ENCODE data around the gene FER1L5. TPM values are rescaled to one million over a fixed set of nuclear protein-coding genes. Genes with fewer than 3 reads are reported as not detected.

Gene FER1L5
- total and polyA plus RNA-seq, 2 of the 8 experiments (the other 6 are each of a cell fraction or from before 2014, with no cell fraction given) = 0.23 to 0.88 TPM

- Histone ChIP-seq H3K4me1 (replicated peaks in 1 of 4; ENCODE audit: control insufficient read depth in 3 of 4, insufficient read depth in 4 of 4, low read length in 3 of 4) (peaks cover 0 to 3% (median 1%) of the 10 kb centered on the region in 4 experiments; a peak in 2 of 7 replicates), H3K27ac (ENCODE audit: low read depth, low read length) (no peak overlapping the region), H2AK5ac (ENCODE audit: low read depth, low read length) (no peak overlapping the region), H2AFZ (ENCODE audit: low read length) (no peak overlapping the region), H4K91ac (replicated peaks; ENCODE audit: insufficient read length, low read length) (no peak overlapping the region), H3K9me3 (ENCODE audit: insufficient read depth in 2 of 2, low read depth in 1 of 2, low read length in 1 of 2) (no peaks in the 10 kb centered on the region), H4K8ac (ENCODE audit: extremely low read depth, insufficient read depth, low read length) (no peak overlapping the region), H4K5ac (ENCODE audit: insufficient read length, low read depth, low read length) (no peak overlapping the region), H3K4ac (replicated peaks; ENCODE audit: insufficient read length, low read depth, low read length) (no peak overlapping the region), H3K23me2 (ENCODE audit: low read depth, low read length) (peaks cover 4% of the 10 kb centered on the region; the same call in 1 of the 2 replicates), H3K18ac (ENCODE audit: extremely low read depth, low read length) (no peak overlapping the region), H3K56ac (replicated peaks; ENCODE audit: insufficient read length, low read depth, low read length) (no peak overlapping the region), H2BK15ac (ENCODE audit: low read length) (no peak overlapping the region), H3K4me2 (ENCODE audit: insufficient read depth in 1 of 2, low read depth in 2 of 2, low read length in 2 of 2) (no peak overlapping the region), H2BK5ac (ENCODE audit: low read depth, low read length) (no peak overlapping the region), H3K36me3 (ENCODE audit: control insufficient read depth in 2 of 4, insufficient read depth in 4 of 4, low read length in 3 of 4) (peaks cover 9 to 44% (median 28%) of the 10 kb centered on the region in 4 experiments; a peak in 7 of 8 replicates), H2BK120ac (replicated peaks; ENCODE audit: low read depth, low read length) (no peak overlapping the region), H2BK20ac (ENCODE audit: low read length) (no peak overlapping the region), H3K4me3 (ENCODE audit: extremely low read depth in 1 of 4, insufficient read depth in 2 of 4, low read depth in 3 of 4, low read length in 4 of 4) (no peak overlapping the region), H2BK12ac (ENCODE audit: low read depth, low read length) (no peak overlapping the region), H3K27me3 (replicated peaks in 1 of 4; ENCODE audit: control insufficient read depth in 3 of 4, extremely low read depth in 1 of 4, insufficient read depth in 3 of 4, low read length in 3 of 4) (no peaks in the 10 kb centered on the region), H3K23ac (ENCODE audit: insufficient read length) (no peak overlapping the region), H3K79me1 (ENCODE audit: low read depth, low read length) (peaks cover 6% of the 10 kb centered on the region), H3K79me2 (ENCODE audit: control insufficient read depth in 1 of 2, insufficient read depth in 2 of 2, low read length in 2 of 2) (peaks cover 0 to 20% of the 10 kb centered on the region in 2 experiments; a peak in 2 of 4 replicates), H3K9ac (replicated peaks in 1 of 4; ENCODE audit: extremely low read depth in 1 of 4, low read depth in 3 of 4, low read length in 3 of 4) (no peak overlapping the region), H4K20me1 (replicated peaks in 1 of 2; ENCODE audit: control insufficient read depth in 1 of 2, insufficient read depth in 2 of 2, low read length in 2 of 2) (no peaks in the 10 kb centered on the region), H3K14ac (ENCODE audit: insufficient read length) (no peak overlapping the region)
- TF ChIP-seq EGR1 (IDR thresholded peaks at IDR 0.05; ENCODE audit: borderline replicate concordance, low read depth, low read length) (no peak), RFX5 (IDR thresholded peaks at IDR 0.05; ENCODE audit: borderline replicate concordance, low read depth, low read length) (no peak), TAF7 (optimal IDR thresholded peaks at IDR 0.05; ENCODE audit: borderline replicate concordance, low read depth, low read length) (no peak), YY1 (IDR thresholded peaks at IDR 0.05; ENCODE audit: low read depth, low read length) (no peak), SP2 (IDR thresholded peaks at IDR 0.05; ENCODE audit: low read length) (no peak), E2F6 (IDR thresholded peaks at IDR 0.05) (no peak)
- 87% methylated on average over 2 of the region's 2 CpGs; no CpG with 5 or more reads in 1 of the 2 experiments for WGBS, 2 experiments (ENCODE audit: extremely low coverage in 1 of 2, insufficient coverage in 1 of 2, insufficient read length in 1 of 2, insufficient replicate concordance in 2 of 2, low coverage in 1 of 2, low lambda C conversion rate in 2 of 2, missing lambda C conversion rate in 1 of 2)
- ChIA-PET CTCF (ENCODE audit: partially characterized antibody) (interaction anchor here (0.9 to 2.1 kb wide), 3 partner anchors 10 to 213 kb away, joined by 3 to 6 read pairs (median 5); no protein-coding TSS in a partner anchor), POLR2A (ENCODE audit: partially characterized antibody) (interaction anchor here (1.5 kb wide), 1 partner anchor 94 kb away, joined by 3 read pairs; the partner anchor contains the start of gene FER1L5)
- DNase-seq (ENCODE audit: low read depth in 1 of 2, low spot score in 2 of 2) (no peak), FAIRE-seq (no peak)
Observed at GRCh38 chr2:96737251-96737650, 94.7 kb downstream of the FER1L5 start.
